Heart left ventricle (tissue), 16 donors: ENCODE results near the gene TMEM237. TPM values are rescaled to one million over a fixed set of nuclear protein-coding genes. Genes with fewer than 3 reads are reported as not detected.

ENCODE experiments used
- ATAC-seq, 4 donors: fragments of 200-7000 bp; cut with Tn5 transposase; one replicate each; pipeline ENCODE4 v1.9.1; 2020 to 2022; ENCODE audit warnings: moderate library complexity in 4 of 4, mild to moderate bottlenecking in 3 of 4, moderate number of reproducible peaks in 1 of 4
- DNase-seq, 5 donors: peaks; one replicate each; pipeline ENCODE4 v3.0.0-alpha.2; 2020
- H3K27ac ChIP-seq, 12 donors: fragments of 200-600 bp; sonication (generic) in 4 of 12; one replicate each; pipeline versions ENCODE4 v1.5.0 to v1.8.0; 2016 to 2022; ENCODE audit warnings: mild to moderate bottlenecking in 2 of 12
- H3K27me3 ChIP-seq, 9 donors: fragments of 200-600 bp; sonication (generic) in 2 of 9; one replicate each; pipeline versions ENCODE4 v1.5.1 to v1.8.0; 2016 to 2022; ENCODE audit warnings: mild to moderate bottlenecking in 3 of 9
- H3K36me3 ChIP-seq, 9 donors: fragments of 200-600 bp; sonication (generic) in 2 of 9; one replicate each; pipeline versions ENCODE4 v1.5.0 to v1.8.0; 2018 to 2022; ENCODE audit warnings: mild to moderate bottlenecking in 2 of 9
- H3K4me1 ChIP-seq, 12 donors: fragments of 200-600 bp; sonication (generic) in 4 of 12; one replicate each; pipeline versions ENCODE4 v1.5.0 to v1.8.0; 2016 to 2022; ENCODE audit warnings: mild to moderate bottlenecking in 3 of 12
- H3K4me3 ChIP-seq, 12 donors: fragments of 200-600 bp; sonication (generic) in 4 of 12; one replicate each; pipeline versions ENCODE4 v1.5.0 to v1.8.0; 2017 to 2022; ENCODE audit warnings: mild to moderate bottlenecking in 9 of 12, moderate library complexity in 4 of 12
- H3K9me3 ChIP-seq, 12 donors: fragments of 200-600 bp; sonication (generic) in 4 of 12; one replicate each; pipeline versions ENCODE4 v1.5.0 to v1.8.0; 2016 to 2022; ENCODE audit warnings: mild to moderate bottlenecking in 1 of 12
- POLR2A ChIP-seq, 2 donors: fragments of 450-650 bp; IDR thresholded peaks; one replicate each; pipeline ENCODE4 v1.6.1; 2017; ENCODE audit warnings: antibody characterized with exemption in 2 of 2, mild to moderate bottlenecking in 2 of 2, moderate library complexity in 2 of 2
- WGBS, 4 donors: extraction: QIAGEN DNeasy Blood & Tissue Kit in 2 of 4; methylation state at CpG; one replicate each; pipeline versions ENCODE4 v1.1.5 to v1.1.7; 2013 to 2018; 5-methylcytosine and 5-hydroxymethylcytosine counted together
- intact Hi-C, 10 donors: fragments of 100-400 bp; cut with DNase I; formaldehyde crosslinking; loops; one replicate each; pipeline versions ENCODE4 v1.11.1 to v1.14.2; 2022
- long read RNA-seq, 3 donors: library from polyadenylated mRNA; unstranded; transcript quantifications; one replicate each; pipeline ENCODE4 v2.0.0, GENCODE V29; 2020 to 2021
- polyA plus RNA-seq, 2 donors: library from polyadenylated mRNA; stranded (reverse); fragments of 200-250 nt; gene quantifications; one replicate each; pipeline ENCODE4 v1.2.3, GENCODE V29; 2013
- total RNA-seq, 9 donors: library from RNA; depleted of rRNA in 2 of 9; stranded (reverse); fragments of >200 nt in 2 of 9; fragmentation: NEBNext Ultra II Directional in 3 of 9; extraction: Animal tissue kit (Norgen Biotek cat#: 25700) in 3 of 9; gene quantifications; one replicate each; pipeline versions ENCODE4 v1.1.0 to v1.2.4, GENCODE V29; 2016 to 2023
- TF ChIP-seq, protein P1 (sequence below), 12 donors: fragments of 200-600 bp; sonication (generic) in 4 of 12; IDR thresholded peaks; one replicate each; pipeline versions ENCODE4 v1.5.0 to v1.8.0; 2018 to 2022; ENCODE audit warnings: antibody characterized with exemption in 12 of 12, mild to moderate bottlenecking in 5 of 12
- donor health status: ischemic (EF 13 %, LVEDD 7.1; RV severe dilation, severe dysfunction).
- donor health status: healthy with polysubstance abuse.
- donor health status: DM: no; HTN: yes; CAD: no.
- donor health status: DM: no; HTN: no; CAD: no.
- donor health status: ischemic (EF 25% LVEDD 6.9; RV normal size, moderate dysfunction).
- donor health status: ischemic (EF 25% LVEDD 5.7; RV mildly dilated, moderate dysfunction).
- donor health status: healthy.
- donor health status: DM: yes; HTN: yes; CAD: no.
- donor health status: ischemic (EF 35%, LVEDD 5.7; RV mildly dilated, moderate dysfunction).
- donor health status: nonischemic (EF 11% LVEDD 7.7; RV severe dilation, severe dysfunction).
- donor health status: DM: yes; HTN: yes; CAD: no.
- donor health status: PGD.
- donor health status: ischemic (EF 29% LVEDD 5.4; RV normal size, mild dysfunction).
- donor health status: nonischemic (EF 23%, LVEDD 6.1; RV moderate dilation, normal function).

The TMEM237 gene, protein sequence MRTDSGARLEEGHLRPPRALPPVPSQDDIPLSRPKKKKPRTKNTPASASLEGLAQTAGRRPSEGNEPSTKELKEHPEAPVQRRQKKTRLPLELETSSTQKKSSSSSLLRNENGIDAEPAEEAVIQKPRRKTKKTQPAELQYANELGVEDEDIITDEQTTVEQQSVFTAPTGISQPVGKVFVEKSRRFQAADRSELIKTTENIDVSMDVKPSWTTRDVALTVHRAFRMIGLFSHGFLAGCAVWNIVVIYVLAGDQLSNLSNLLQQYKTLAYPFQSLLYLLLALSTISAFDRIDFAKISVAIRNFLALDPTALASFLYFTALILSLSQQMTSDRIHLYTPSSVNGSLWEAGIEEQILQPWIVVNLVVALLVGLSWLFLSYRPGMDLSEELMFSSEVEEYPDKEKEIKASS
- total RNA-seq (10 to 100 TPM; 11.8 to 25.2 (median 17.2) TPM), polyA plus RNA-seq (1 to 10 TPM; 9.5 to 9.6 TPM)
- long read RNA-seq, donor 1, partial matches to known transcripts, result 1 of 24 reads
- long read RNA-seq, donor 1, other reads (novel, unspliced or antisense), result 19 of 24 reads
- long read RNA-seq, donor 2, transcript TMEM237-213 (12 exons, 1,824 nt), result major isoform, 15 of 52 reads
- long read RNA-seq, donor 2, partial matches to known transcripts, result 6 of 52 reads
- long read RNA-seq, donor 2, other reads (novel, unspliced or antisense), result 29 of 52 reads
- long read RNA-seq, donor 3, transcript TMEM237-213 (12 exons, 1,824 nt), result major isoform, 10 of 28 reads
- long read RNA-seq, donor 3, partial matches to known transcripts, result 0 of 28 reads
- long read RNA-seq, donor 3, other reads (novel, unspliced or antisense), result 18 of 28 reads

DNA sequence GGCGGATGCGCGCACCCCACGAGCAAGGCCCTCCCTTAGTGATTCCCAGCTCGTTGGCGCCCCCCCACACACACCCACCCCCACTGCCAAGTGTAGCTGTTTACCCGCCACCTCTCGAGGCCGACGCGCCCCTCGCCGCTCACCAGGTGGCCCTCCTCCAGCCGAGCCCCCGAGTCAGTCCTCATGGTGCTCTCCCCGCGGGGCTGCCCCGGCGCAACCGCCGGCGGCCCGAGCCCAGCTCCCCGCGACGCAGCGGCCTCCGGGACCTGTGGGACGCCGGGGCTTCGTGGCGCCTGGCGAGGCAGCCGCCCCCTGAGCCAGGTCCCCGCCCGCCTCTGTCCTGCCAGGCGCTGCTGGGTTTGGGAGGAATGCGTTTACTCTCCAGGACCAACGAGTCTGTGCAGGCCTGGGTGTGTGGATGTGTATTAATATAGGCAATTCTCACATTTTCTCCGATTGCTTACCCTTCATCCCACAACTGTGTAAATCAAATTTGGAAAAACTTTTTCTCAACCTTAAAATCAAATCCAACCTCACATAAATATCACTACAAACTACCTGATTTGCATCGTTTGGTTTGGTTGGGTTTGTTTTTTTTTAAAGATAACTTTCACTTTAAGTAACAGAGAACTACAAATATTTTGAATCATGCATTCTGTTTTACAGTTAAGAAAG is at the start of gene TMEM237:
Gene TMEM237 (minus strand): TSS at position 288 of the 675 bp plus-strand sequence. CDS start 103 bp downstream, at position 185.
- 0 to 1% (median 1%) methylated on average over 25 to 41 of the region's 41 CpGs for WGBS, 4 donors
- peak; percentile 48 to 76 (median 59) for DNase-seq
- intact Hi-C loops, result no loop called here

DNA sequence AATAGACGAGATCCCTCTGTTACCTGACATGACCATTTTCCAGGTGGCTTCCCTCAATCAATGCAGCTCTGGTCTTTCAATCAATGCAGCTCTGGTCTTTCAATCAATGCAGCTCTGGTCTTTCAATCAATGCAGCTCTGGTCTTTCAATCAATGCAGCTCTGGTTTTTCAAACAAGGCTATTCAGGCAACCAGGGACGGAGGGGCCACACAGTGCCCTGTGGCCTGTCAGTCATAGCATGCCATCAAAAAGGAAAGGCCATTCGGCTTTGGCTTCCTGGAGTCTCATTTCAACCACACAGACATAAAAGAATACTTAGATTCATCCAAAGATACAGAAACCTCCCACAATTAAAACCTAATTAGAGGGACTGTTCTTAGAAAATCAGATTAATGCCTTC is 41.9 kb upstream of the TMEM237 start:
- DNase-seq, result no peak
- Histone ChIP-seq H3K27ac (no peak overlapping the region), H3K27me3 (no peaks in the 10 kb centered on the region), H3K4me1 (no peaks in the 10 kb centered on the region), H3K9me3 (no peaks in the 10 kb centered on the region), H3K36me3 (no peaks in the 10 kb centered on the region), H3K4me3 (no peak overlapping the region)
- no peak for TF ChIP-seq POLR2A (IDR thresholded peaks at IDR 0.05)
- TF ChIP-seq, protein P1, sequence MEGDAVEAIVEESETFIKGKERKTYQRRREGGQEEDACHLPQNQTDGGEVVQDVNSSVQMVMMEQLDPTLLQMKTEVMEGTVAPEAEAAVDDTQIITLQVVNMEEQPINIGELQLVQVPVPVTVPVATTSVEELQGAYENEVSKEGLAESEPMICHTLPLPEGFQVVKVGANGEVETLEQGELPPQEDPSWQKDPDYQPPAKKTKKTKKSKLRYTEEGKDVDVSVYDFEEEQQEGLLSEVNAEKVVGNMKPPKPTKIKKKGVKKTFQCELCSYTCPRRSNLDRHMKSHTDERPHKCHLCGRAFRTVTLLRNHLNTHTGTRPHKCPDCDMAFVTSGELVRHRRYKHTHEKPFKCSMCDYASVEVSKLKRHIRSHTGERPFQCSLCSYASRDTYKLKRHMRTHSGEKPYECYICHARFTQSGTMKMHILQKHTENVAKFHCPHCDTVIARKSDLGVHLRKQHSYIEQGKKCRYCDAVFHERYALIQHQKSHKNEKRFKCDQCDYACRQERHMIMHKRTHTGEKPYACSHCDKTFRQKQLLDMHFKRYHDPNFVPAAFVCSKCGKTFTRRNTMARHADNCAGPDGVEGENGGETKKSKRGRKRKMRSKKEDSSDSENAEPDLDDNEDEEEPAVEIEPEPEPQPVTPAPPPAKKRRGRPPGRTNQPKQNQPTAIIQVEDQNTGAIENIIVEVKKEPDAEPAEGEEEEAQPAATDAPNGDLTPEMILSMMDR (IDR thresholded peaks at IDR 0.05), result no peak
- WGBS, 4 donors, result 84 to 89% (median 87%) methylated on average over 3 of the region's 3 CpGs
- ATAC-seq, result no peak
- intact Hi-C loops, result no loop called here

More for the DNA sequence above, at the start of gene TMEM237:
- Histone ChIP-seq H3K4me3 (peak within 1 kb of the TSS; percentile 64 to 98 (median 90)), H3K27ac (peak within 1 kb of the TSS; percentile 69 to 97 (median 92)), H3K27me3 (no peaks in the 10 kb centered on the region), H3K36me3 (peaks cover 0 to 12% (median 4%) of the 10 kb centered on the region in 9 donors), H3K9me3 (no peaks in the 10 kb centered on the region), H3K4me1 (peaks cover 0 to 20% (median 9%) of the 10 kb centered on the region in 12 donors)
- ATAC-seq, result peak; percentile 28 to 83 (median 76)
- TF ChIP-seq, protein P1 (IDR thresholded peaks at IDR 0.05), result peak in 1 of 12 donors; percentile 6
- TF ChIP-seq POLR2A (IDR thresholded peaks at IDR 0.05), result no peak

DNA sequence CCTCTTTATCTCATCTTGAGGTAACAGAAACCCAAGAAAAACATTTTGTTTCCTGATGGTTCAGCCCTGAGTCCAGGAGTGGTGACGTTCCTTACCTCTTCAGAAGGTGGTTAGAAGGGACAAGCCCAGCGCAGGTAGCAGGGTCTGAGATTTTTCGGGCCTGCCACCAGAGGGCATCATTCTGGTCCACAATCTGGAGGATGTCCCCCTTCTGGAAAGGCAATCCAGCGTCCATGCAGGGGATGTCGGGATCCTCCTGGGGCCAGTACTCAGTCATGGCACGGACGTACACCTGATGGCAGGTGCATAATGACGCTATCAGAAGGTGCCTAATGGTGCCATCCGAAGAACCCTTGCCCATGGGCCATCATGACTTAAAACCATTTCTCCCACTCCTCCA is 37.4 kb upstream of the TMEM237 start:
- no peak overlapping the region for H3K27ac ChIP-seq
- no peaks in the 10 kb centered on the region for H3K4me1 ChIP-seq
- WGBS, 4 donors, result 37 to 60% (median 43%) methylated on average over 8 to 9 of the region's 9 CpGs
- H3K27me3 ChIP-seq, result no peaks in the 10 kb centered on the region
- DNase-seq (no peak), ATAC-seq (no peak)
- no peaks in the 10 kb centered on the region for H3K36me3 ChIP-seq
- no peaks in the 10 kb centered on the region for H3K9me3 ChIP-seq
- TF ChIP-seq, protein P1 (IDR thresholded peaks at IDR 0.05), result peak in 7 of 12 donors; percentile 16 to 31 (median 25)
- no peak for TF ChIP-seq POLR2A (IDR thresholded peaks at IDR 0.05)
- intact Hi-C loops, result no loop called here
- no peak overlapping the region for H3K4me3 ChIP-seq
